ENCODE data around the gene CCNB2.

CCNB2 gene

DNA sequence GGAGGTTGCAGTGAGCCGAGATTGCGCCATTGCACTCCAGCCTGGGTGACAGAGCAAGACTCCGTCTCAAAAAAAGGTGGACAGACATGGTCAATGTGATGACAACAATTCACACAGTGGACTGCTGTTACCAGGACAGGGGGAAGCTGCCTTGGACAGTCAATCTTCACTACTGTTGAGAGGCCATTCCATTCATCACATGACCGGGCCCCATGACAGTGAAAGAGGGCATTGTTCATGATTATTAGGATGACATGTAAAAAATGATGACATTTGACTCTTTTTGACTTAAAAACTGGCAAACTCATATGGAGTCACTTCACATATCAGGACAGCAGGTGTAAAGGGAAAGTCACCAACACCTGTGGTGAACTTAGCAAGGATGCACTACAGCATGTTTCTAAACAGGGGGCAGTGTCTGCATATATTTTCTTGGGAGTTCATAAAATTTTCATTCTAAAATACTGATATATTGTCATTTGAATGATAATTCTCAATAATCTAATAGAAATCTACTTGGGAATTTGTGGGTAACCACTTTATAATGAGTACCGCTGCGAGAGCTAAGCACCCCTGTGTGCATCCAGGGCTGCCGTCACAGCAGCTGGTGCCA is 67.4 kb downstream of the CCNB2 start:
- H3K4me1 ChIP-seq (ENCODE audit: control insufficient read depth, insufficient read depth, low read length) = no peaks in the 10 kb centered on the region
- ChIA-PET CTCF (no interaction called here), POLR2A (no interaction called here)
- H3K27ac ChIP-seq (ENCODE audit: extremely low read depth, low read depth, low read length) = no peak overlapping the region
- H3K36me3 ChIP-seq (ENCODE audit: control insufficient read depth in 2 of 2, insufficient read depth in 1 of 2, low read length in 2 of 2) = peaks cover 0 to 5% of the 10 kb centered on the region in 2 experiments; a peak in 2 of 3 replicates
- no peak overlapping the region for H3K4me3 ChIP-seq (ENCODE audit: low read depth, low read length)
- no peaks in the 10 kb centered on the region for H3K9me3 ChIP-seq (ENCODE audit: control insufficient read depth, insufficient read depth, low read depth, low read length)
- TF ChIP-seq GLIS1 (tag by site-specific recombination; IDR thresholded peaks at IDR 0.05) = no peak
- TF ChIP-seq, protein P1, sequence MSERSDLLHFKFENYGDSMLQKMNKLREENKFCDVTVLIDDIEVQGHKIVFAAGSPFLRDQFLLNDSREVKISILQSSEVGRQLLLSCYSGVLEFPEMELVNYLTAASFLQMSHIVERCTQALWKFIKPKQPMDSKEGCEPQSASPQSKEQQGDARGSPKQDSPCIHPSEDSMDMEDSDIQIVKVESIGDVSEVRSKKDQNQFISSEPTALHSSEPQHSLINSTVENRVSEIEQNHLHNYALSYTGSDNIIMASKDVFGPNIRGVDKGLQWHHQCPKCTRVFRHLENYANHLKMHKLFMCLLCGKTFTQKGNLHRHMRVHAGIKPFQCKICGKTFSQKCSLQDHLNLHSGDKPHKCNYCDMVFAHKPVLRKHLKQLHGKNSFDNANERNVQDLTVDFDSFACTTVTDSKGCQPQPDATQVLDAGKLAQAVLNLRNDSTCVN (tag by site-specific recombination; optimal IDR thresholded peaks at IDR 0.05) = no peak
- TF ChIP-seq ZNF530 (tag by site-specific recombination; IDR thresholded peaks at IDR 0.05; ENCODE audit: low read depth) = no peak
- TF ChIP-seq, protein P2, sequence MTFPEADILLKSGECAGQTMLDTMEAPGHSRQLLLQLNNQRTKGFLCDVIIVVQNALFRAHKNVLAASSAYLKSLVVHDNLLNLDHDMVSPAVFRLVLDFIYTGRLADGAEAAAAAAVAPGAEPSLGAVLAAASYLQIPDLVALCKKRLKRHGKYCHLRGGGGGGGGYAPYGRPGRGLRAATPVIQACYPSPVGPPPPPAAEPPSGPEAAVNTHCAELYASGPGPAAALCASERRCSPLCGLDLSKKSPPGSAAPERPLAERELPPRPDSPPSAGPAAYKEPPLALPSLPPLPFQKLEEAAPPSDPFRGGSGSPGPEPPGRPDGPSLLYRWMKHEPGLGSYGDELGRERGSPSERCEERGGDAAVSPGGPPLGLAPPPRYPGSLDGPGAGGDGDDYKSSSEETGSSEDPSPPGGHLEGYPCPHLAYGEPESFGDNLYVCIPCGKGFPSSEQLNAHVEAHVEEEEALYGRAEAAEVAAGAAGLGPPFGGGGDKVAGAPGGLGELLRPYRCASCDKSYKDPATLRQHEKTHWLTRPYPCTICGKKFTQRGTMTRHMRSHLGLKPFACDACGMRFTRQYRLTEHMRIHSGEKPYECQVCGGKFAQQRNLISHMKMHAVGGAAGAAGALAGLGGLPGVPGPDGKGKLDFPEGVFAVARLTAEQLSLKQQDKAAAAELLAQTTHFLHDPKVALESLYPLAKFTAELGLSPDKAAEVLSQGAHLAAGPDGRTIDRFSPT (tag by site-specific recombination; IDR thresholded peaks at IDR 0.05) = no peak
- TF ChIP-seq, protein P3, sequence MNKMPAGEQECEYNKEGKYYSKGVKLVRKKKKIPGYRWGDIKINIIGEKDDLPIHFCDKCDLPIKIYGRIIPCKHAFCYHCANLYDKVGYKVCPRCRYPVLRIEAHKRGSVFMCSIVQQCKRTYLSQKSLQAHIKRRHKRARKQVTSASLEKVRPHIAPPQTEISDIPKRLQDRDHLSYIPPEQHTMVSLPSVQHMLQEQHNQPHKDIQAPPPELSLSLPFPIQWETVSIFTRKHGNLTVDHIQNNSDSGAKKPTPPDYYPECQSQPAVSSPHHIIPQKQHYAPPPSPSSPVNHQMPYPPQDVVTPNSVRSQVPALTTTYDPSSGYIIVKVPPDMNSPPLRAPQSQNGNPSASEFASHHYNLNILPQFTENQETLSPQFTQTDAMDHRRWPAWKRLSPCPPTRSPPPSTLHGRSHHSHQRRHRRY (tag by site-specific recombination; IDR thresholded peaks at IDR 0.05) = no peak
- no peak for TF ChIP-seq ZNF548 (tag by site-specific recombination; IDR thresholded peaks at IDR 0.05)
- no peak for TF ChIP-seq YY2 (tag by site-specific recombination; IDR thresholded peaks at IDR 0.05)

DNA sequence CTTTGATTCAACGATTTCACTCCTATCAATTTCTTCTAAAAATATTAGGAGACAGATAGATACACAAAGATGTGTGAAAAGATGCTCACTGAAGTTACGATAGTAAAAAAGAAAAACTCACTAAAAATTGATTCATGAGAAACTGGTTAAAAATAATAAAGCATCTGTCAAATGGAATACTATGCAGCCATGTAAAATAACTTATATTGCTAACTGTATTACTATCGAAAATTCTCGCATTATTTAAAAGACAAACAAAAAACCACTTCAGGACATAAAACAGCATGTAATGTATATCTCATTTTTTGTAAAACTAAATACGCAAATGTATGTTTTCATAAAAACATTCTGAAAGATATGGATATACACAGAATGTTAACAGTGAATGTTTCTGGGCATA is 68.2 kb downstream of the CCNB2 start:
- no peaks in the 10 kb centered on the region for H3K9me3 ChIP-seq (ENCODE audit: control insufficient read depth, insufficient read depth, low read depth, low read length)
- H3K36me3 ChIP-seq (ENCODE audit: control insufficient read depth in 2 of 2, insufficient read depth in 1 of 2, low read length in 2 of 2) = peaks cover 0 to 5% of the 10 kb centered on the region in 2 experiments; a peak in 2 of 3 replicates
- ChIA-PET CTCF (interaction anchor here (1.0 to 2.3 kb wide), 2 partner anchors 7 to 24 kb away, joined by 4 to 13 read pairs; no protein-coding TSS in a partner anchor), POLR2A (no interaction called here)
- H3K4me3 ChIP-seq (ENCODE audit: low read depth, low read length) = no peak overlapping the region
- H3K27ac ChIP-seq (ENCODE audit: extremely low read depth, low read depth, low read length) = no peak overlapping the region
- TF ChIP-seq ZNF146 (tag by site-specific recombination; IDR thresholded peaks at IDR 0.05) (peak; percentile 76), ZNF473 (tag by site-specific recombination; IDR thresholded peaks at IDR 0.05) (no peak)
- no peaks in the 10 kb centered on the region for H3K4me1 ChIP-seq (ENCODE audit: control insufficient read depth, insufficient read depth, low read length)

DNA sequence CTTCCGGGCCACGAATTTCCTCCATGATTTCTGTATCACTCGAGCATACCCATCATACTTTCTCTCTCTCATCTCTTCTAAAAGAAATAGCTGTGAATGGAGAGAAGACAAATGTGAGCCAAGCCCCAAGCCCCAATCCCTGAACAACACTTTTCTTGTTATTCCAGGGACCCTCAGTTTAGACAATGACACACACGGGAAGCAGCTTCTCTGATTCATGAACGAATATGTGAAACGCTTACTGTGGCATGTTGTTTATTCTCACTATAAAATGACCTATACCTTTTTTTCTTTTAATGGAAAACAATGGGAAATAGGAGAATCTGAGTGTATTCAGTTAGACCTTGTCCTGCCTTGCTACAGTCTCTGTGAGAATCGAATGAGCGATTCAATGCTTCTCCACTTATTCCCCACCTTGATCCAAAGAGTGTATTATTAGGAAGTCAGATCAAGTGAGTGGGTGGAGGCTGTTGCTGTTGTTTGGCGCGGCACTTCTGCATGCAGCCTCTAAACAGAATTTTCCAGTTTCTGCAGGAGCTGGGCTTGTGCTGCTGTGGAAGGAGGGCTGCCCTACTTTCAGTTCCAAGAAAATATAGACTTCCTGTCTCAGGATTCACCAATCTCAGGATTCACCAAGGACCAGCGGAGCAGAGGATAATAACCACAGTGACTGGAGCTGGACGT is 69.3 kb downstream of the CCNB2 start:
- H3K4me1 ChIP-seq (ENCODE audit: control insufficient read depth, insufficient read depth, low read length) = no peaks in the 10 kb centered on the region
- ChIA-PET CTCF (interaction anchor here (0.5 to 2.3 kb wide), 15 partner anchors 8 to 424 kb away, joined by 3 to 13 read pairs (median 4); partner anchors contain the start of gene MYO1E), POLR2A (interaction anchor here (0.5 to 0.6 kb wide), 2 partner anchors 62 to 134 kb away, joined by 3 to 10 read pairs; no protein-coding TSS in a partner anchor)
- H3K27ac ChIP-seq (ENCODE audit: extremely low read depth, low read depth, low read length) = no peak overlapping the region
- H3K9me3 ChIP-seq (ENCODE audit: control insufficient read depth, insufficient read depth, low read depth, low read length) = no peaks in the 10 kb centered on the region
- peaks cover 0 to 5% of the 10 kb centered on the region in 2 experiments; a peak in 2 of 3 replicates for H3K36me3 ChIP-seq (ENCODE audit: control insufficient read depth in 2 of 2, insufficient read depth in 1 of 2, low read length in 2 of 2)
- no peak overlapping the region for H3K4me3 ChIP-seq (ENCODE audit: low read depth, low read length)
- no peak for TF ChIP-seq ZBTB1 (tag by site-specific recombination; IDR thresholded peaks at IDR 0.05)
- TF ChIP-seq, protein P4, sequence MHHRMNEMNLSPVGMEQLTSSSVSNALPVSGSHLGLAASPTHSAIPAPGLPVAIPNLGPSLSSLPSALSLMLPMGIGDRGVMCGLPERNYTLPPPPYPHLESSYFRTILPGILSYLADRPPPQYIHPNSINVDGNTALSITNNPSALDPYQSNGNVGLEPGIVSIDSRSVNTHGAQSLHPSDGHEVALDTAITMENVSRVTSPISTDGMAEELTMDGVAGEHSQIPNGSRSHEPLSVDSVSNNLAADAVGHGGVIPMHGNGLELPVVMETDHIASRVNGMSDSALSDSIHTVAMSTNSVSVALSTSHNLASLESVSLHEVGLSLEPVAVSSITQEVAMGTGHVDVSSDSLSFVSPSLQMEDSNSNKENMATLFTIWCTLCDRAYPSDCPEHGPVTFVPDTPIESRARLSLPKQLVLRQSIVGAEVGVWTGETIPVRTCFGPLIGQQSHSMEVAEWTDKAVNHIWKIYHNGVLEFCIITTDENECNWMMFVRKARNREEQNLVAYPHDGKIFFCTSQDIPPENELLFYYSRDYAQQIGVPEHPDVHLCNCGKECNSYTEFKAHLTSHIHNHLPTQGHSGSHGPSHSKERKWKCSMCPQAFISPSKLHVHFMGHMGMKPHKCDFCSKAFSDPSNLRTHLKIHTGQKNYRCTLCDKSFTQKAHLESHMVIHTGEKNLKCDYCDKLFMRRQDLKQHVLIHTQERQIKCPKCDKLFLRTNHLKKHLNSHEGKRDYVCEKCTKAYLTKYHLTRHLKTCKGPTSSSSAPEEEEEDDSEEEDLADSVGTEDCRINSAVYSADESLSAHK (tag by site-specific recombination; IDR thresholded peaks at IDR 0.05) = no peak
- TF ChIP-seq ZNF629 (tag by site-specific recombination; IDR thresholded peaks at IDR 0.05) = no peak
- no peak for TF ChIP-seq ZNF133 (tag by site-specific recombination; IDR thresholded peaks at IDR 0.05)
- TF ChIP-seq ZNF391 (tag by site-specific recombination; IDR thresholded peaks at IDR 0.05; ENCODE audit: borderline replicate concordance, low read depth) = no peak
- TF ChIP-seq, protein P5, sequence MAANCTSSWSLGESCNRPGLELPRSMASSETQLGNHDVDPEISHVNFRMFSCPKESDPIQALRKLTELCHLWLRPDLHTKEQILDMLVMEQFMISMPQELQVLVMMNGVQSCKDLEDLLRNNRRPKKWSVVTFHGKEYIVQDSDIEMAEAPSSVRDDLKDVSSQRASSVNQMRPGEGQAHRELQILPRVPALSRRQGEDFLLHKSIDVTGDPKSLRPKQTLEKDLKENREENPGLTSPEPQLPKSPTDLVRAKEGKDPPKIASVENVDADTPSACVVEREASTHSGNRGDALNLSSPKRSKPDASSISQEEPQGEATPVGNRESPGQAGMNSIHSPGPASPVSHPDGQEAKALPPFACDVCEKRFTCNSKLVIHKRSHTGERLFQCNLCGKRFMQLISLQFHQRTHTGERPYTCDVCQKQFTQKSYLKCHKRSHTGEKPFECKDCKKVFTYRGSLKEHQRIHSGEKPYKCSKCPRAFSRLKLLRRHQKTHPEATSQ (tag by site-specific recombination; IDR thresholded peaks at IDR 0.05) = no peak
- TF ChIP-seq, protein P6, sequence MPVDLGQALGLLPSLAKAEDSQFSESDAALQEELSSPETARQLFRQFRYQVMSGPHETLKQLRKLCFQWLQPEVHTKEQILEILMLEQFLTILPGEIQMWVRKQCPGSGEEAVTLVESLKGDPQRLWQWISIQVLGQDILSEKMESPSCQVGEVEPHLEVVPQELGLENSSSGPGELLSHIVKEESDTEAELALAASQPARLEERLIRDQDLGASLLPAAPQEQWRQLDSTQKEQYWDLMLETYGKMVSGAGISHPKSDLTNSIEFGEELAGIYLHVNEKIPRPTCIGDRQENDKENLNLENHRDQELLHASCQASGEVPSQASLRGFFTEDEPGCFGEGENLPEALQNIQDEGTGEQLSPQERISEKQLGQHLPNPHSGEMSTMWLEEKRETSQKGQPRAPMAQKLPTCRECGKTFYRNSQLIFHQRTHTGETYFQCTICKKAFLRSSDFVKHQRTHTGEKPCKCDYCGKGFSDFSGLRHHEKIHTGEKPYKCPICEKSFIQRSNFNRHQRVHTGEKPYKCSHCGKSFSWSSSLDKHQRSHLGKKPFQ (tag by site-specific recombination; IDR thresholded peaks at IDR 0.05) = no peak
- TF ChIP-seq SP2 (tag by site-specific recombination; IDR thresholded peaks at IDR 0.05) = no peak
